H9 (cell line): Measurements from ENCODE around the gene GRIN2B. TPM values are rescaled to one million over a fixed set of nuclear protein-coding genes. Genes with fewer than 3 reads are reported as not detected.

ENCODE experiments used
- DNase-seq: peaks from one replicate; pipeline ENCODE4 v3.0.0-alpha.2; 2017
- H2AFZ ChIP-seq: one replicate; pipeline ENCODE4 v1.6.1; 2013; ENCODE audit warnings: mild to moderate bottlenecking, low read length, control low read depth, moderate library complexity
- H2AK5ac ChIP-seq: 2 replicates; pipeline ENCODE4 v1.6.1; 2013; ENCODE audit warnings: low read length, control low read depth, mixed read lengths; ENCODE audit not compliant: insufficient read length
- H2BK120ac ChIP-seq: one replicate; pipeline ENCODE4 v1.6.1; 2013; ENCODE audit warnings: low read depth, mild to moderate bottlenecking, low read length, control low read depth, inconsistent platforms; ENCODE audit not compliant: poor library complexity, severe bottlenecking
- H2BK12ac ChIP-seq: 2 replicates; pipeline ENCODE4 v1.6.1; 2013; ENCODE audit warnings: low read length, control low read depth, mixed read lengths, low read depth; ENCODE audit not compliant: insufficient read length
- H2BK15ac ChIP-seq: 2 replicates; pipeline ENCODE4 v1.6.1; 2013; ENCODE audit warnings: low read depth, low read length, control low read depth
- H2BK20ac ChIP-seq: one replicate; pipeline ENCODE4 v1.6.1; 2013; ENCODE audit warnings: low read depth, mild to moderate bottlenecking, low read length, control low read depth, inconsistent platforms; ENCODE audit not compliant: poor library complexity, severe bottlenecking
- H2BK5ac ChIP-seq: 2 replicates; pipeline ENCODE4 v1.6.1; 2013; ENCODE audit warnings: low read length, control low read depth, mixed read lengths; ENCODE audit not compliant: insufficient read length
- H3K14ac ChIP-seq: 2 replicates; pipeline ENCODE4 v1.6.1; 2013; ENCODE audit warnings: low read length, control low read depth; ENCODE audit not compliant: insufficient read depth
- H3K18ac ChIP-seq: 2 replicates; pipeline ENCODE4 v1.6.1; 2013; ENCODE audit warnings: low read depth, mild to moderate bottlenecking, mixed read lengths, low read length, control low read depth; ENCODE audit not compliant: insufficient read length
- H3K23ac ChIP-seq: 2 replicates; pipeline ENCODE4 v1.6.1; 2013; ENCODE audit warnings: low read length, control low read depth, mixed read lengths, low read depth; ENCODE audit not compliant: insufficient read length
- H3K23me2 ChIP-seq: 2 replicates; pipeline ENCODE4 v1.6.1; 2013; ENCODE audit warnings: low read depth, mild to moderate bottlenecking, mixed read lengths, low read length, control low read depth; ENCODE audit not compliant: insufficient read length, poor library complexity, severe bottlenecking
- H3K27ac ChIP-seq: 2 replicates; pipeline ENCODE4 v1.5.1; 2013; ENCODE audit warnings: low read length, control low read depth, mixed read lengths, low read depth; ENCODE audit not compliant: insufficient read length
- H3K27me3 ChIP-seq: 2 replicates; pipeline ENCODE4 v1.6.1; 2013; ENCODE audit warnings: low read length, control low read depth, inconsistent platforms; ENCODE audit not compliant: insufficient read depth
- H3K4ac ChIP-seq: 2 replicates; pipeline ENCODE4 v1.6.1; 2013; ENCODE audit warnings: low read depth, mild to moderate bottlenecking, control low read depth, inconsistent platforms, low read length, moderate library complexity
- H3K4me1 ChIP-seq: 2 replicates; pipeline ENCODE4 v1.6.1; 2013; ENCODE audit warnings: low read length, control low read depth, inconsistent platforms; ENCODE audit not compliant: insufficient read depth
- H3K4me2 ChIP-seq: 2 replicates; pipeline ENCODE4 v1.6.1; 2013; ENCODE audit warnings: low read length, control low read depth, mixed read lengths; ENCODE audit not compliant: insufficient read length, insufficient read depth
- H3K56ac ChIP-seq: 2 replicates; pipeline ENCODE4 v1.6.1; 2013; ENCODE audit warnings: low read depth, mild to moderate bottlenecking, mixed read lengths, low read length, control low read depth; ENCODE audit not compliant: insufficient read length
- H3K79me1 ChIP-seq: 2 replicates; pipeline ENCODE4 v1.6.1; 2013; ENCODE audit warnings: low read depth, mild to moderate bottlenecking, moderate library complexity, low read length, control low read depth, inconsistent platforms; ENCODE audit not compliant: insufficient read depth, poor library complexity, severe bottlenecking
- H3K79me2 ChIP-seq: 2 replicates; pipeline ENCODE4 v1.6.1; 2013; ENCODE audit warnings: low read length, control low read depth, inconsistent platforms; ENCODE audit not compliant: insufficient read depth
- H3K9ac ChIP-seq: 2 replicates; pipeline ENCODE4 v1.6.1; 2013; ENCODE audit warnings: low read length, control low read depth, mixed read lengths; ENCODE audit not compliant: insufficient read length; ENCODE audit errors: extremely low read depth
- H3K9me3 ChIP-seq: one replicate; pipeline ENCODE4 v1.6.1; 2013; ENCODE audit warnings: low read depth, low read length, inconsistent platforms; ENCODE audit not compliant: control insufficient read depth
- H3T11ph ChIP-seq: one replicate; pipeline ENCODE4 v1.6.1; 2013; ENCODE audit warnings: mild to moderate bottlenecking, low read length, control low read depth, inconsistent platforms
- H4K20me1 ChIP-seq: one replicate; pipeline ENCODE4 v1.6.1; 2013; ENCODE audit not compliant: control insufficient read depth, insufficient read length, insufficient read depth
- H4K5ac ChIP-seq: 2 replicates; pipeline ENCODE4 v1.6.1; 2013; ENCODE audit warnings: low read depth, mild to moderate bottlenecking, mixed read lengths, low read length, control low read depth; ENCODE audit not compliant: insufficient read length
- H4K8ac ChIP-seq: replicated peaks from 2 replicates; pipeline ENCODE4 v1.6.1; 2013; ENCODE audit warnings: low read length, control low read depth, mixed read lengths, low read depth; ENCODE audit not compliant: insufficient read length
- H4K91ac ChIP-seq: 2 replicates; pipeline ENCODE4 v1.6.1; 2013; ENCODE audit warnings: low read depth, mild to moderate bottlenecking, moderate library complexity, mixed read lengths, low read length, control low read depth; ENCODE audit not compliant: insufficient read length
- H3K27ac Mint-ChIP-seq, 3 experiments: 2 replicates in 2 of 3; 3 replicates in 1 of 3; pipeline ENCODE4 v1.8.0; 2020 to 2021; ENCODE audit warnings: mixed read lengths in 3 of 3, mild to moderate bottlenecking in 1 of 3, moderate library complexity in 1 of 3
- H3K27me3 Mint-ChIP-seq: 2 replicates; pipeline ENCODE4 v1.8.0; 2021; ENCODE audit warnings: low read depth, mild to moderate bottlenecking, moderate library complexity, mixed read lengths
- H3K36me3 Mint-ChIP-seq, 3 experiments: 2 replicates in 2 of 3; 3 replicates in 1 of 3; pipeline ENCODE4 v1.8.0; 2020 to 2021; ENCODE audit warnings: low read depth in 3 of 3, mixed read lengths in 3 of 3; ENCODE audit not compliant: insufficient read depth in 1 of 3
- H3K4me1 Mint-ChIP-seq, 2 experiments: 2 replicates each; pipeline ENCODE4 v1.8.0; 2020; ENCODE audit warnings: mixed read lengths in 2 of 2
- H3K4me3 Mint-ChIP-seq, 2 experiments: 2 replicates in 1 of 2; 3 replicates in 1 of 2; pipeline ENCODE4 v1.8.0; 2020 to 2021; ENCODE audit warnings: mild to moderate bottlenecking in 2 of 2, mixed read lengths in 2 of 2, moderate library complexity in 1 of 2
- H3K9me3 Mint-ChIP-seq, 2 experiments: 2 replicates in 1 of 2; 3 replicates in 1 of 2; pipeline ENCODE4 v1.8.0; 2020; ENCODE audit warnings: mild to moderate bottlenecking in 2 of 2, mixed read lengths in 2 of 2, moderate library complexity in 1 of 2
- whole genome bisulfite sequencing: extraction: QIAGEN DNeasy Blood & Tissue Kit; methylation state at CpG from one replicate; pipeline ENCODE4 v1.1.7; 2013; ENCODE audit warnings: missing lambda C conversion rate, low lambda C conversion rate, mixed read lengths; ENCODE audit not compliant: insufficient read length; ENCODE audit errors: extremely low coverage; 5-methylcytosine and 5-hydroxymethylcytosine counted together
- total RNA-seq: library from RNA; stranded (reverse); gene quantifications from 2 replicates; pipeline ENCODE4 v1.2.1, GENCODE V29; 2021
- TF ChIP-seq, protein P1 (sequence below): fragments of 200-600 bp; sonication (generic); conservative IDR thresholded peaks from 3 replicates; pipeline ENCODE4 v1.8.0; 2021; ENCODE audit warnings: antibody characterized with exemption, mild to moderate bottlenecking

Gene GRIN2B
- total RNA-seq, 1 experiment from 2014 or later: 0.13 TPM

DNA sequence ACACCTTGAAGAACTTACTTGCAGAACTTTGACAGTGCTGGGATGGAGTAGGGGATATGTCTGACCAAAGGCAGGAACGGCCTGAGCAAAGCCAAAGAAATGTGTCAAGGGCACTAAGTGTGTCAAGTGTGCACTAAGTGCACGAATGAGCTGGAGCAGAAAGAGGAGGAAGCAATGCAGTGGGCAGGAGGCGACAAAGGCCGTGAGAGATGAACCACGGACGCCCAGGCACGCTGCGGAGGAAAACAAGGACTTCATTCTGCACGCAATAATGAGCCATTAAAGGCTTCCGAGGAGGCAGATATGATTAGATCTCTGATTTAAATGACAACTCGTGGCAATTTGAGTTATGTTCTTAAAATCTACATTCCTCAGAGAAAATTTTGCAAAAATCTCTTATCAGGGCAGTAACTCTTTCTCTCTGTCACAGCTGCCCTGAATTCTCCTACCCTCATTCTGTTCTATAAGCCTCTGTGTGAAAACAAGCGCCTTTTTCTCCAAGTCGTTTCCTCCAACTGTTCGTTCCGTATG, 25.3 kb downstream of the GRIN2B start:
- no peak overlapping the region for H3K27ac Mint-ChIP-seq
- no peak overlapping the region for H3T11ph ChIP-seq
- H3K18ac ChIP-seq: no peak overlapping the region
- H3K4me1 ChIP-seq: peaks cover 12% of the 10 kb centered on the region
- no peaks in the 10 kb centered on the region for H4K20me1 ChIP-seq
- H3K23ac ChIP-seq: no peak overlapping the region
- H3K4me1 Mint-ChIP-seq: peaks cover 27 to 29% of the 10 kb centered on the region in 2 experiments
- H3K27me3 Mint-ChIP-seq: peaks cover 5% of the 10 kb centered on the region; the same call in 1 of the 2 replicates
- no peak overlapping the region for H4K5ac ChIP-seq
- H3K4ac ChIP-seq: no peak overlapping the region
- no peaks in the 10 kb centered on the region for H3K27me3 ChIP-seq
- H3K9ac ChIP-seq: no peak overlapping the region
- H3K36me3 Mint-ChIP-seq: peaks cover 0 to 9% (median 0%) of the 10 kb centered on the region in 3 experiments; a peak in 3 of 7 replicates
- no peak overlapping the region for H2BK12ac ChIP-seq
- H3K4me3 Mint-ChIP-seq: no peak overlapping the region
- no peak overlapping the region for H3K56ac ChIP-seq
- no peak overlapping the region for H3K4me2 ChIP-seq
- H3K23me2 ChIP-seq: no peaks in the 10 kb centered on the region
- TF ChIP-seq, protein P1, sequence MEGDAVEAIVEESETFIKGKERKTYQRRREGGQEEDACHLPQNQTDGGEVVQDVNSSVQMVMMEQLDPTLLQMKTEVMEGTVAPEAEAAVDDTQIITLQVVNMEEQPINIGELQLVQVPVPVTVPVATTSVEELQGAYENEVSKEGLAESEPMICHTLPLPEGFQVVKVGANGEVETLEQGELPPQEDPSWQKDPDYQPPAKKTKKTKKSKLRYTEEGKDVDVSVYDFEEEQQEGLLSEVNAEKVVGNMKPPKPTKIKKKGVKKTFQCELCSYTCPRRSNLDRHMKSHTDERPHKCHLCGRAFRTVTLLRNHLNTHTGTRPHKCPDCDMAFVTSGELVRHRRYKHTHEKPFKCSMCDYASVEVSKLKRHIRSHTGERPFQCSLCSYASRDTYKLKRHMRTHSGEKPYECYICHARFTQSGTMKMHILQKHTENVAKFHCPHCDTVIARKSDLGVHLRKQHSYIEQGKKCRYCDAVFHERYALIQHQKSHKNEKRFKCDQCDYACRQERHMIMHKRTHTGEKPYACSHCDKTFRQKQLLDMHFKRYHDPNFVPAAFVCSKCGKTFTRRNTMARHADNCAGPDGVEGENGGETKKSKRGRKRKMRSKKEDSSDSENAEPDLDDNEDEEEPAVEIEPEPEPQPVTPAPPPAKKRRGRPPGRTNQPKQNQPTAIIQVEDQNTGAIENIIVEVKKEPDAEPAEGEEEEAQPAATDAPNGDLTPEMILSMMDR: no peak
- no peak overlapping the region for H2AFZ ChIP-seq
- no peak for DNase-seq
- peaks cover 0 to 3% of the 10 kb centered on the region in 2 experiments; a peak in 3 of 5 replicates for H3K9me3 Mint-ChIP-seq
- WGBS: no CpG with 5 or more reads among the region's 15 CpGs
- H2AK5ac ChIP-seq: no peak overlapping the region
- no peak overlapping the region for H4K8ac ChIP-seq
- H2BK120ac ChIP-seq: no peak overlapping the region
- no peaks in the 10 kb centered on the region for H3K9me3 ChIP-seq
- no peak overlapping the region for H4K91ac ChIP-seq
- no peak overlapping the region for H2BK5ac ChIP-seq
- H3K79me2 ChIP-seq: no peaks in the 10 kb centered on the region
- H3K27ac ChIP-seq: no peak overlapping the region
- no peak overlapping the region for H3K14ac ChIP-seq
- H2BK15ac ChIP-seq: no peak overlapping the region
- H2BK20ac ChIP-seq: no peak overlapping the region
- no peaks in the 10 kb centered on the region for H3K79me1 ChIP-seq
